Cardiac muscle cell (in vitro differentiated cells and primary cell): ENCODE results near the gene PLSCR2. TPM values are rescaled to one million over a fixed set of nuclear protein-coding genes. Genes with fewer than 3 reads are reported as not detected.

Experiments used
- DNase-seq, 2 donors: peaks; one replicate each; pipeline versions ENCODE4 v3.0.0 to v3.0.0-alpha.2; 2010 to 2017; ENCODE audit warnings: low read depth in 1 of 2, low spot score in 1 of 2
- H3K27ac ChIP-seq: fragments of 200-600 bp; sonication (generic); 2 replicates; pipeline ENCODE4 v1.5.1; 2016
- H3K27me3 ChIP-seq: fragments of 200-600 bp; sonication (generic); 2 replicates; pipeline ENCODE4 v1.6.0; 2016; ENCODE audit warnings: control low read depth
- H3K36me3 ChIP-seq: fragments of 200-600 bp; sonication (generic); 2 replicates; pipeline ENCODE4 v1.5.1; 2016; ENCODE audit warnings: control low read depth
- H3K4me1 ChIP-seq: fragments of 200-600 bp; sonication (generic); 2 replicates; pipeline ENCODE4 v1.8.1; 2017; ENCODE audit warnings: low read depth, mild to moderate bottlenecking, mixed run types
- H3K4me3 ChIP-seq: fragments of 200-600 bp; sonication (generic); 2 replicates; pipeline ENCODE4 v1.5.1; 2016; ENCODE audit warnings: mild to moderate bottlenecking
- H3K9me3 ChIP-seq: fragments of 200-600 bp; sonication (generic); 2 replicates; pipeline ENCODE4 v1.5.1; 2017; ENCODE audit warnings: low read depth, mild to moderate bottlenecking, control low read depth
- polyA plus RNA-seq: library from polyadenylated mRNA; unstranded; fragments of >200 nt; fragmentation: Nextera tagmentation; extraction: Ambion mirVana; gene quantifications from 2 replicates; pipeline ENCODE4 v1.2.1, GENCODE V29; 2016
- total RNA-seq: library from RNA; depleted of rRNA; stranded (reverse); fragments of >200 nt; gene quantifications from 2 replicates; pipeline ENCODE4 v1.2.3, GENCODE V29; 2016
- TF ChIP-seq, protein P1 (sequence below): IDR thresholded peaks from 2 replicates; pipeline ENCODE4 v1.5.1; 2012; ENCODE audit warnings: low read depth, mild to moderate bottlenecking, low read length

Gene PLSCR2
- total and polyA plus RNA-seq, 2 experiments from 2014 or later: not detected

GRCh38 chr3:146407956-146408355 lies 61.4 kb downstream of the PLSCR2 start:
- no peaks in the 10 kb centered on the region for H3K9me3 ChIP-seq
- H3K27ac ChIP-seq: no peak overlapping the region
- H3K4me1 ChIP-seq: peaks cover 5% of the 10 kb centered on the region
- H3K36me3 ChIP-seq: no peaks in the 10 kb centered on the region
- no peaks in the 10 kb centered on the region for H3K27me3 ChIP-seq
- peak; percentile 10 to 26 for DNase-seq
- TF ChIP-seq, protein P1, sequence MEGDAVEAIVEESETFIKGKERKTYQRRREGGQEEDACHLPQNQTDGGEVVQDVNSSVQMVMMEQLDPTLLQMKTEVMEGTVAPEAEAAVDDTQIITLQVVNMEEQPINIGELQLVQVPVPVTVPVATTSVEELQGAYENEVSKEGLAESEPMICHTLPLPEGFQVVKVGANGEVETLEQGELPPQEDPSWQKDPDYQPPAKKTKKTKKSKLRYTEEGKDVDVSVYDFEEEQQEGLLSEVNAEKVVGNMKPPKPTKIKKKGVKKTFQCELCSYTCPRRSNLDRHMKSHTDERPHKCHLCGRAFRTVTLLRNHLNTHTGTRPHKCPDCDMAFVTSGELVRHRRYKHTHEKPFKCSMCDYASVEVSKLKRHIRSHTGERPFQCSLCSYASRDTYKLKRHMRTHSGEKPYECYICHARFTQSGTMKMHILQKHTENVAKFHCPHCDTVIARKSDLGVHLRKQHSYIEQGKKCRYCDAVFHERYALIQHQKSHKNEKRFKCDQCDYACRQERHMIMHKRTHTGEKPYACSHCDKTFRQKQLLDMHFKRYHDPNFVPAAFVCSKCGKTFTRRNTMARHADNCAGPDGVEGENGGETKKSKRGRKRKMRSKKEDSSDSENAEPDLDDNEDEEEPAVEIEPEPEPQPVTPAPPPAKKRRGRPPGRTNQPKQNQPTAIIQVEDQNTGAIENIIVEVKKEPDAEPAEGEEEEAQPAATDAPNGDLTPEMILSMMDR: no peak
- H3K4me3 ChIP-seq: no peak overlapping the region

GRCh38 chr3:146404436-146404835 lies 64.9 kb downstream of the PLSCR2 start:
- TF ChIP-seq, protein P1: no peak
- no peak overlapping the region for H3K4me3 ChIP-seq
- no peak for DNase-seq

DNA sequence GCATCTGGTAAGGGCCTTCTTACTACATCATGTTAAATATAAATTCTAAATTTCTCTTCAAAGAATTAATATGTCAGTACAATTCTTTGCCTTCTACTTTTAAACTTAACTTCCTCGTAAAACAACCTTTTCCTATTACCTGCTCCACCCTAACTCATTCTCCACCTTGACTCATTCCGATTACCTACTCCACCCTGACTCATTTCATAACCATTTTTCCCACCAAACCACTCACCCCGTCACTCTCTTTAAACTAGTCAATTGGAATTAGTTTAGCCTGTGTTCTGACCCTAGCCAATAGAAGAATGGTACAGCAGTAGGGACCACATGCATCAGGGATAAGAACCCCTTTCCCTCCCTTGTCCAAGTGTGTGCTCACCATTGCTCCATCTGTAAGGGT lies 65.6 kb downstream of the PLSCR2 start:
- H3K27me3 ChIP-seq: no peaks in the 10 kb centered on the region
- H3K27ac ChIP-seq: no peak overlapping the region
- peaks cover 5% of the 10 kb centered on the region for H3K4me1 ChIP-seq
- TF ChIP-seq, protein P1: no peak
- no peak overlapping the region for H3K4me3 ChIP-seq
- H3K9me3 ChIP-seq: no peaks in the 10 kb centered on the region
- no peak for DNase-seq
- H3K36me3 ChIP-seq: no peaks in the 10 kb centered on the region

More at GRCh38 chr3:146404436-146404835, 64.9 kb downstream of the PLSCR2 start:
- Histone ChIP-seq H3K36me3 (no peaks in the 10 kb centered on the region), H3K9me3 (no peaks in the 10 kb centered on the region), H3K4me1 (peaks cover 5% of the 10 kb centered on the region), H3K27me3 (no peaks in the 10 kb centered on the region), H3K27ac (no peak overlapping the region)

DNA sequence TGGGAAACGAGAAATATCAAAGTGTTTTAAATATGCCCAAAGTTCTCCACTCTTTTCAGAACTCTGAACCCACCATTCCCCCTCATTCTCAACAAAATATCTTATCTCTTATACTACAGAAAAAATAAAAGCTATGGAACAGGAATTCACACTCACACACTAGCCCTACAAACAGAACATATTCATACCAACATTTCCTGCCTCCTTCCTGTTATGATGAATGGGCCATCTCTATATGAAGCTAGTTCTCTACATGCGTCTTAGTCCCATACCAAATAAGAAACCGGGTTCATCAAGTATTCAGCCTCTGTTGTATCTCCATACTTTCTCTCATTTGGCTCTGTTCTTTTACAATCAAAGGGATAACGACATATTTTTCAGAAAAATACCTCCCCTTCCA lies 72.6 kb downstream of the PLSCR2 start:
- Histone ChIP-seq H3K4me3 (no peak overlapping the region), H3K36me3 (no peaks in the 10 kb centered on the region)

DNA sequence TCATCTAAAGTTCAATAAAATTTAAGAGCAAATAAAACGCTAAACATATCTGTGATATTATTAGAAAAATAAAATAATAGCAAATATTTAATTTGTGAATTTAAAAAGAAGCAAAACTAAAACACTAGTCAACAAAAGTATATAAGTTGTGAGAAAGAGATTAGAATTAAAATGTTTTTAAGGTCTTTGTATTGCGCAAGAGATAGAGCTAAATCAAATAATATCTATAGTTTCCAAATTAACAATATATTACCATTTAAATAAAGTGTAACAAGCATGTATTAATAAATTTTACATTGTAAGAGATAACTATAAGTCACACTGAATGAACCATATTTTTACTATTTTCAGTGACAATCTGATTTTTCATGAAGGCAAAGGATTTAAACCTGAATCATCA lies 74.2 kb downstream of the PLSCR2 start:
- TF ChIP-seq, protein P1: no peak
- no peaks in the 10 kb centered on the region for H3K4me1 ChIP-seq

More for the DNA sequence above, 72.6 kb downstream of the PLSCR2 start:
- Histone ChIP-seq H3K4me1 (no peaks in the 10 kb centered on the region), H3K27me3 (no peaks in the 10 kb centered on the region), H3K27ac (no peak overlapping the region), H3K9me3 (no peaks in the 10 kb centered on the region)
- TF ChIP-seq, protein P1: no peak
- DNase-seq: no peak

DNA sequence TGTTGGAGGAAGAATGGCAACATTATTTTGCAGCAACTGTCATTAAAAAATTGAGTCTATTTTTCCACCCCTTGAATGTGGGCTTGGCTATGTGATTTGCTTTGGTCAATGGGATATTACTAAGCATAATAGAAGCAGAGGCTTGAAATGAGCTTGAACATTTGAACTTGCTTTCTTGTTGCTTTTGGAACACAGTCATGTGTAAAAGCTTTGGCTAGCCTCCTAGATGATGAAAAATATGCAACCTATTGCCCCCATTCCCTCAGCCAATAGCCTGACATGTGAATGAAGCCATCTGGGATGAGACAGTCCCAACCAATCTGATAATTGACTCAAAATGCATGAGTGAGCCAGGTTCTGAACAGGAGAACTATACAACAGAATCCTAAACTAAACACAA lies 78.4 kb downstream of the PLSCR2 start:
- Histone ChIP-seq H3K4me3 (no peak overlapping the region), H3K36me3 (no peaks in the 10 kb centered on the region), H3K9me3 (no peaks in the 10 kb centered on the region), H3K27ac (no peak overlapping the region), H3K4me1 (no peaks in the 10 kb centered on the region), H3K27me3 (no peaks in the 10 kb centered on the region)
- TF ChIP-seq, protein P1: no peak
- DNase-seq: peak in 1 of 2 donors; percentile 95

More for the DNA sequence above, 74.2 kb downstream of the PLSCR2 start:
- Histone ChIP-seq H3K36me3 (no peaks in the 10 kb centered on the region), H3K27ac (no peak overlapping the region), H3K9me3 (no peaks in the 10 kb centered on the region), H3K27me3 (no peaks in the 10 kb centered on the region), H3K4me3 (no peak overlapping the region)
- no peak for DNase-seq
